Measurements from ENCODE around the gene OGG1. TPM values are rescaled to one million over a fixed set of nuclear protein-coding genes. Genes with fewer than 3 reads are reported as not detected.

The OGG1 gene
- total and polyA plus RNA-seq, 7 experiments from 2014 or later, result 18.4 to 42.9 (median 26.8) TPM

DNA sequence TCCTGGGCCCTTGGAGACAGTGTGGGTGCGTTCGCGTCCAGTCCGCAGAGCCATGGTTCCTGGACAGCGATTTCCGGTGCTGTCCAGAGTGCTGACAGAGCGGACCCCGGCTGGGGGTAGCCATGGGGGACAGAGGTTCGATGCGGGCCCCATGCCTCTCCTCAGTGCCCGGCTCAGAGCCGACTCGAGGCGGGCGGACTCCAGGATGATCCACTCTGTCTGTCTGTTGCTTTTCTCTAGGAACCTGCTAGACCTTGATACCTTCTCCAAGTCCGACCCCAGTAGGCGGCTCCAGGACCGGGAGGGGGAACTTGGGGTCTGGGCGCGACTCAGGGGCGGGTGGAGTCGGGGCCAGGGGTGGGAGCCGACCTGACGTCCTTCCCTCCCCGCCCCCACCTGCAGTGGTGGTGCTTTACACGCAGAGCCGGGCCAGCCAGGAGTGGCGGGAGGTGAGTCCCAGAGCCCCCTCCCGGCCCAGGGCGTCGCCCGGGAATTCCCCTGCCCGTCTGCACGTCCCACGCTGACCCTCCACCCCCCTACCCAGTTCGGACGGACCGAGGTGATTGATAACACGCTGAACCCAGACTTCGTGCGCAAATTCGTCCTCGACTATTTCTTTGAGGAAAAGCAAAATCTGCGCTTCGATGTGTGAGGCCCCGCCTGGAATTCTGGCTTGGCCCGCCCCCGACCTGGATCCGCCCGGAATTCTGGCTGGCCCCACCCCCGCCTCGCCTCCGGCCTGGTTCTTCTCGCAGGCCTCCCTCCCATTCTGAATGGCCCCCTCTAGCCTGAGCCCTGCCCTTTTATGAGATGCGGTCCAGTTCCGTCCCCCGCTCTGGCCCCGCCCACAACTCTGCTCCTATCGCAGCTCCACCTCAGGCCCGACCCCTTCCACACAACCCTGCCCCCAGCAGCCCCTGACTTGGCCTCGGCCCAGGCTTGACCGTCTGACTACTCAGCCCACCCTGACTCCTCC, 45.1 kb upstream of the OGG1 start:
- peaks cover 0 to 25% (median 5%) of the 10 kb centered on the region in 3 experiments for H3K36me3 ChIP-seq (ENCODE audit: control insufficient read depth in 2 of 3, insufficient read depth in 3 of 3, low read length in 3 of 3)
- Mint-ChIP-seq H3K27ac (peak overlapping the region in 1 of 9 donors; percentile 32), H3K27me3 (peaks cover 13 to 44% (median 17%) of the 10 kb centered on the region in 5 donors), H3K9me3 (peaks cover 0 to 3% (median 0%) of the 10 kb centered on the region in 11 donors), H3K4me1 (peaks cover 5 to 21% (median 10%) of the 10 kb centered on the region in 7 donors), H3K4me3 (peak overlapping the region in 9 of 10 donors; percentile 16 to 77 (median 50)), H3K36me3 (peaks cover 13 to 36% (median 31%) of the 10 kb centered on the region in 5 donors)
- no peak overlapping the region for H3K4me3 ChIP-seq (ENCODE audit: low read length)
- intact Hi-C loops (cut with micrococcal nuclease), result loop anchor here in 1 of 2 donors (2.0 kb wide), 1 partner anchor 22 kb away; no protein-coding TSS in a partner anchor
- POLR2A ChIA-PET, result no interaction called here
- no peak overlapping the region for H3K27ac ChIP-seq (ENCODE audit: low read depth, low read length)
- H3K27me3 ChIP-seq (ENCODE audit: control insufficient read depth in 2 of 2, insufficient read depth in 2 of 2, low read length in 2 of 2), result peaks cover 0 to 5% of the 10 kb centered on the region in 2 donors
- CTCF ChIA-PET, result no interaction called here
- DNase-seq, result peak in 1 of 9 donors; percentile 38
- peak; percentile 48 for ATAC-seq
- H3K4me1 ChIP-seq (ENCODE audit: control insufficient read depth in 2 of 2, insufficient read depth in 2 of 2, low read length in 2 of 2), result peaks cover 7 to 9% of the 10 kb centered on the region in 2 donors
- no peaks in the 10 kb centered on the region for H3K9me3 ChIP-seq (ENCODE audit: control insufficient read depth in 2 of 3, low read length in 3 of 3)

DNA sequence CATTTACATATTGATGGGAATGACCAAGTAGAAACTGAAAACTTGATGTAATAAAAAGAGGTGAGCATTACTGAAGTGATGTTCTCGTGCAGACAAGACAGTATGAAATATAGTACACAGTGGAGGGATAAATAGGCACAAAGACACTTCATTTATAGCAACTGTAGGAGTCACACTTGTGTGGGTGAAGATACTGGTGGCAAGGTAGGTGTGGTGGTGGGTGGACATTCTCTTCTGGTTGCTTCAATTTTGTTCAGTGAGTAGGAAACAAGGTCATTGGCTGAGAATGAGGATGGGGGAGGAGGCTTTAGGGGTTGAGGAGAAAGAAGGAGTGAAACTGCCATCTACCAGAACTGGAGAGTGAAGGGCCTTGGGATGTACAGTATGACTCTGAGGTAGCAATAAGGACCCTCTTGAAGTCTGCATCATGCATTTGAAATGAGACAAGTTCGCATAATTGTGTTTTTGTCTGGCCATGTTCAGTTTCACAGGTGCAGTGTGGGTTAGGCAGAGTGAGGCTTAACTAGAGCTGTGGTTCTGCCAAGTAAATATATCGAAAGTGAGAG, 39.5 kb upstream of the OGG1 start:
- no peak for ATAC-seq

GRCh38 chr3:9712415-9712814, 37.3 kb upstream of the OGG1 start:
- Mint-ChIP-seq H3K9me3 (peaks cover 0 to 4% (median 0%) of the 10 kb centered on the region in 11 donors), H3K27ac (no peak overlapping the region), H3K4me3 (no peak overlapping the region), H3K4me1 (peaks cover 0 to 7% (median 6%) of the 10 kb centered on the region in 7 donors), H3K36me3 (peaks cover 0 to 4% (median 0%) of the 10 kb centered on the region in 5 donors), H3K27me3 (peaks cover 0 to 15% (median 6%) of the 10 kb centered on the region in 5 donors)
- no peaks in the 10 kb centered on the region for H3K4me1 ChIP-seq (ENCODE audit: control insufficient read depth in 2 of 2, insufficient read depth in 2 of 2, low read length in 2 of 2)
- H3K9me3 ChIP-seq (ENCODE audit: control insufficient read depth in 2 of 3, low read length in 3 of 3), result no peaks in the 10 kb centered on the region
- ATAC-seq (no peak), DNase-seq (no peak)
- no peaks in the 10 kb centered on the region for H3K27me3 ChIP-seq (ENCODE audit: control insufficient read depth in 2 of 2, insufficient read depth in 2 of 2, low read length in 2 of 2)
- CTCF ChIA-PET, result no interaction called here
- H3K4me3 ChIP-seq (ENCODE audit: low read length), result no peak overlapping the region
- no peak overlapping the region for H3K27ac ChIP-seq (ENCODE audit: low read depth, low read length)
- POLR2A ChIA-PET, result no interaction called here
- no peaks in the 10 kb centered on the region for H3K36me3 ChIP-seq (ENCODE audit: control insufficient read depth in 2 of 3, insufficient read depth in 3 of 3, low read length in 3 of 3)
- intact Hi-C loops (cut with micrococcal nuclease), result no loop called here

More for the DNA sequence above, 39.5 kb upstream of the OGG1 start:
- intact Hi-C loops (cut with micrococcal nuclease), result no loop called here
- Histone ChIP-seq H3K27ac (ENCODE audit: low read depth, low read length) (no peak overlapping the region), H3K36me3 (ENCODE audit: control insufficient read depth in 2 of 3, insufficient read depth in 3 of 3, low read length in 3 of 3) (no peaks in the 10 kb centered on the region), H3K9me3 (ENCODE audit: control insufficient read depth in 2 of 3, low read length in 3 of 3) (no peaks in the 10 kb centered on the region), H3K4me3 (ENCODE audit: low read length) (no peak overlapping the region), H3K4me1 (ENCODE audit: control insufficient read depth in 2 of 2, insufficient read depth in 2 of 2, low read length in 2 of 2) (no peaks in the 10 kb centered on the region), H3K27me3 (ENCODE audit: control insufficient read depth in 2 of 2, insufficient read depth in 2 of 2, low read length in 2 of 2) (no peaks in the 10 kb centered on the region)
- H3K36me3 Mint-ChIP-seq, result peaks cover 0 to 7% (median 2%) of the 10 kb centered on the region in 5 donors
- H3K4me1 Mint-ChIP-seq, result peaks cover 0 to 6% (median under 1%) of the 10 kb centered on the region in 7 donors
- CTCF ChIA-PET, result no interaction called here
- H3K27me3 Mint-ChIP-seq, result peaks cover 6 to 33% (median 15%) of the 10 kb centered on the region in 5 donors
- no peak for DNase-seq
- H3K4me3 Mint-ChIP-seq, result no peak overlapping the region
- no peak overlapping the region for H3K27ac Mint-ChIP-seq
- peaks cover 0 to 4% (median 0%) of the 10 kb centered on the region in 11 donors for H3K9me3 Mint-ChIP-seq
- POLR2A ChIA-PET, result interaction anchor here (0.9 kb wide), 1 partner anchor 11 kb away, joined by 3 read pairs; no protein-coding TSS in a partner anchor

GRCh38 chr3:9713142-9713541, 36.6 kb upstream of the OGG1 start:
- Histone ChIP-seq H3K36me3 (ENCODE audit: control insufficient read depth in 2 of 3, insufficient read depth in 3 of 3, low read length in 3 of 3) (no peaks in the 10 kb centered on the region), H3K4me1 (ENCODE audit: control insufficient read depth in 2 of 2, insufficient read depth in 2 of 2, low read length in 2 of 2) (peaks cover 0 to 7% of the 10 kb centered on the region in 2 donors), H3K4me3 (ENCODE audit: low read length) (no peak overlapping the region), H3K27me3 (ENCODE audit: control insufficient read depth in 2 of 2, insufficient read depth in 2 of 2, low read length in 2 of 2) (no peaks in the 10 kb centered on the region), H3K9me3 (ENCODE audit: control insufficient read depth in 2 of 3, low read length in 3 of 3) (no peaks in the 10 kb centered on the region), H3K27ac (ENCODE audit: low read depth, low read length) (no peak overlapping the region)
- ChIA-PET POLR2A (no interaction called here), CTCF (no interaction called here)
- Mint-ChIP-seq H3K27me3 (peaks cover 0 to 16% (median 6%) of the 10 kb centered on the region in 5 donors), H3K4me3 (no peak overlapping the region), H3K4me1 (peaks cover 0 to 15% (median 12%) of the 10 kb centered on the region in 7 donors), H3K27ac (peak overlapping the region in 1 of 9 donors; percentile 30), H3K9me3 (peaks cover 0 to 4% (median 0%) of the 10 kb centered on the region in 11 donors), H3K36me3 (peaks cover 0 to 3% (median 0%) of the 10 kb centered on the region in 5 donors)
- DNase-seq, result no peak
- intact Hi-C loops (cut with micrococcal nuclease), result no loop called here
- no peak for ATAC-seq

DNA sequence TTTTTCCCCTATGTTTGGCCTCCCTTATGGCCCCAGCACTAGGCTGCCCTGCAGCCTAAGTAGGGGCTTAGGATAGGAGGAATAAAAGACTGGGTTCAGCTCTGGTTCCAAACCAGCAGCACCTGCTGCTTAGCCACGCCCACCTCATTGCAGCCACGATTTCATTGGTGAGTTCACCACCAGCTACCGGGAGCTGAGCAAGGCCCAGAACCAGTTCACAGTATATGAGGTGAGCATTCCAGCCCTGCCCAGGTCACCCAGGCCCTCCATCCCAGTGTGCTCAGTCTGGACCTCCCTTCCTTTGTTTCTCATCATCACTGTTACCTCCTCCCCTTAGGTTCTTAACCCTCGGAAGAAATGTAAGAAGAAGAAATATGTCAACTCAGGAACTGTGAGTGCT, 34.6 kb upstream of the OGG1 start:
- H3K36me3 ChIP-seq (ENCODE audit: control insufficient read depth in 2 of 3, insufficient read depth in 3 of 3, low read length in 3 of 3), result no peaks in the 10 kb centered on the region
- no peaks in the 10 kb centered on the region for H3K27me3 ChIP-seq (ENCODE audit: control insufficient read depth in 2 of 2, insufficient read depth in 2 of 2, low read length in 2 of 2)
- peaks cover 0 to 17% (median 6%) of the 10 kb centered on the region in 5 donors for H3K27me3 Mint-ChIP-seq
- H3K27ac ChIP-seq (ENCODE audit: low read depth, low read length), result no peak overlapping the region
- H3K4me1 Mint-ChIP-seq, result peaks cover 0 to 18% (median 17%) of the 10 kb centered on the region in 7 donors
- DNase-seq (no peak), ATAC-seq (no peak)
- H3K4me3 ChIP-seq (ENCODE audit: low read length), result no peak overlapping the region
- ChIA-PET POLR2A (no interaction called here), CTCF (interaction anchor here (1.6 kb wide), 1 partner anchor 12 kb away, joined by 4 read pairs; no protein-coding TSS in a partner anchor)
- intact Hi-C loops (cut with micrococcal nuclease), result no loop called here
- H3K4me3 Mint-ChIP-seq, result no peak overlapping the region
- H3K27ac Mint-ChIP-seq, result no peak overlapping the region
- no peaks in the 10 kb centered on the region for H3K9me3 ChIP-seq (ENCODE audit: control insufficient read depth in 2 of 3, low read length in 3 of 3)
- H3K36me3 Mint-ChIP-seq, result no peaks in the 10 kb centered on the region
- H3K9me3 Mint-ChIP-seq, result peaks cover 0 to 4% (median 0%) of the 10 kb centered on the region in 11 donors
- H3K4me1 ChIP-seq (ENCODE audit: control insufficient read depth in 2 of 2, insufficient read depth in 2 of 2, low read length in 2 of 2), result peaks cover 0 to 8% of the 10 kb centered on the region in 2 donors

GRCh38 chr3:9715764-9716437, 33.9 kb upstream of the OGG1 start:
- no peak overlapping the region for H3K27ac ChIP-seq (ENCODE audit: low read depth, low read length)
- H3K36me3 ChIP-seq (ENCODE audit: control insufficient read depth in 2 of 3, insufficient read depth in 3 of 3, low read length in 3 of 3), result no peaks in the 10 kb centered on the region
- H3K27me3 Mint-ChIP-seq, result peaks cover 0 to 15% (median 6%) of the 10 kb centered on the region in 5 donors
- peak in 1 of 9 donors; percentile 18 for DNase-seq
- H3K9me3 ChIP-seq (ENCODE audit: control insufficient read depth in 2 of 3, low read length in 3 of 3), result no peaks in the 10 kb centered on the region
- H3K9me3 Mint-ChIP-seq, result peaks cover 0 to 4% (median 0%) of the 10 kb centered on the region in 11 donors
- H3K4me1 ChIP-seq (ENCODE audit: control insufficient read depth in 2 of 2, insufficient read depth in 2 of 2, low read length in 2 of 2), result peaks cover 0 to 8% of the 10 kb centered on the region in 2 donors
- H3K4me3 Mint-ChIP-seq, result no peak overlapping the region
- intact Hi-C loops (cut with micrococcal nuclease), result no loop called here
- peaks cover 0 to 18% (median 17%) of the 10 kb centered on the region in 7 donors for H3K4me1 Mint-ChIP-seq
- no peak overlapping the region for H3K4me3 ChIP-seq (ENCODE audit: low read length)
- H3K27me3 ChIP-seq (ENCODE audit: control insufficient read depth in 2 of 2, insufficient read depth in 2 of 2, low read length in 2 of 2), result no peaks in the 10 kb centered on the region
- ATAC-seq, result peak; percentile 90
- POLR2A ChIA-PET, result no interaction called here
- no peaks in the 10 kb centered on the region for H3K36me3 Mint-ChIP-seq
- CTCF ChIA-PET, result interaction anchor here (1.6 kb wide), 1 partner anchor 11 kb away, joined by 4 read pairs; no protein-coding TSS in a partner anchor
- H3K27ac Mint-ChIP-seq, result peak overlapping the region in 1 of 9 donors; percentile 70

Measured in naive thymus-derived CD4-positive, alpha-beta T cell (primary cell).